Astrocyte (in vitro differentiated cells and primary cell): ENCODE data around the gene MAPRE2. TPM values are rescaled to one million over a fixed set of nuclear protein-coding genes. Genes with fewer than 3 reads are reported as not detected.

Experiments used
- DNase-seq: peaks from one replicate; pipeline ENCODE4 v3.0.0-alpha.2; 2010; ENCODE audit warnings: low read depth
- FAIRE-seq: peaks from 2 replicates; lab custom pipeline; 2011; peaks lifted over from hg19 to GRCh38; lab: Jason Lieb, UNC
- H2AFZ ChIP-seq: 2 replicates; pipeline ENCODE4 v1.6.0; 2012; ENCODE audit warnings: low read depth, low read length, inconsistent platforms
- H3K27ac ChIP-seq: 2 replicates; pipeline ENCODE4 v1.5.1; 2011; ENCODE audit warnings: low read depth, low read length, inconsistent platforms
- H3K27me3 ChIP-seq: 2 replicates; pipeline ENCODE4 v1.6.0; 2011; ENCODE audit warnings: low read length, inconsistent platforms; ENCODE audit not compliant: insufficient read depth
- H3K36me3 ChIP-seq: 2 replicates; pipeline ENCODE4 v1.5.1; 2011; ENCODE audit warnings: low read length, inconsistent platforms; ENCODE audit not compliant: insufficient read depth
- H3K4me1 ChIP-seq: 2 replicates; pipeline ENCODE4 v1.5.1; 2011; ENCODE audit warnings: low read length, inconsistent platforms; ENCODE audit not compliant: insufficient read depth
- H3K4me2 ChIP-seq: 2 replicates; pipeline ENCODE4 v1.6.0; 2012; ENCODE audit warnings: low read length, inconsistent platforms
- H3K4me3 ChIP-seq: 2 replicates; pipeline ENCODE4 v1.5.1; 2011; ENCODE audit warnings: low read depth, mild to moderate bottlenecking, low read length, inconsistent platforms; ENCODE audit not compliant: insufficient read depth
- H3K79me2 ChIP-seq: 2 replicates; pipeline ENCODE4 v1.6.0; 2012; ENCODE audit warnings: mild to moderate bottlenecking, low read length, inconsistent platforms; ENCODE audit not compliant: insufficient read depth
- H3K9ac ChIP-seq: 2 replicates; pipeline ENCODE4 v1.6.0; 2012; ENCODE audit warnings: mild to moderate bottlenecking, low read length, inconsistent platforms
- H3K9me3 ChIP-seq: 2 replicates; pipeline ENCODE4 v1.5.1; 2012; ENCODE audit warnings: low read depth, mild to moderate bottlenecking, low read length, inconsistent platforms; ENCODE audit not compliant: insufficient read depth
- H4K20me1 ChIP-seq: 2 replicates; pipeline ENCODE4 v1.6.0; 2012; ENCODE audit warnings: low read length, inconsistent platforms; ENCODE audit not compliant: insufficient read depth
- H3K27ac Mint-ChIP-seq: one replicate; pipeline ENCODE4 v1.8.0; 2021; ENCODE audit warnings: mild to moderate bottlenecking, mixed read lengths; ENCODE audit not compliant: unreplicated experiment
- H3K27me3 Mint-ChIP-seq: one replicate; pipeline ENCODE4 v1.8.0; 2021; ENCODE audit warnings: low read depth, mixed read lengths; ENCODE audit not compliant: unreplicated experiment
- H3K36me3 Mint-ChIP-seq: one replicate; pipeline ENCODE4 v1.8.0; 2021; ENCODE audit warnings: low read depth, mixed read lengths; ENCODE audit not compliant: unreplicated experiment
- H3K4me1 Mint-ChIP-seq: one replicate; pipeline ENCODE4 v1.8.0; 2021; ENCODE audit warnings: low read depth, mixed read lengths; ENCODE audit not compliant: unreplicated experiment
- H3K4me3 Mint-ChIP-seq: one replicate; pipeline ENCODE4 v1.8.0; 2021; ENCODE audit warnings: mild to moderate bottlenecking, moderate library complexity, mixed read lengths; ENCODE audit not compliant: unreplicated experiment
- H3K9me3 Mint-ChIP-seq: one replicate; pipeline ENCODE4 v1.8.0; 2021; ENCODE audit warnings: mild to moderate bottlenecking, mixed read lengths; ENCODE audit not compliant: unreplicated experiment
- CTCF ChIP-seq: IDR thresholded peaks from 2 replicates; pipeline ENCODE4 v1.5.1; 2011; ENCODE audit warnings: low read depth, mild to moderate bottlenecking, inconsistent platforms, low read length, moderate library complexity; ENCODE audit not compliant: insufficient read depth
- EZH2 ChIP-seq: IDR thresholded peaks from 2 replicates; pipeline ENCODE4 v1.6.1; 2012; ENCODE audit warnings: mild to moderate bottlenecking, low read length, inconsistent platforms; ENCODE audit not compliant: insufficient read depth
- total RNA-seq: library from RNA; stranded (reverse); gene quantifications from 2 replicates; pipeline ENCODE4 v1.2.1, GENCODE V29; 2021

The MAPRE2 gene
- total RNA-seq, 1 donor from 2014 or later = 33.8 TPM

GRCh38 chr18:35186291-35187034, 145.2 kb downstream of the MAPRE2 start:
- Histone ChIP-seq H3K79me2 (no peaks in the 10 kb centered on the region), H3K4me2 (no peak overlapping the region), H3K4me3 (no peak overlapping the region), H3K27me3 (no peaks in the 10 kb centered on the region), H3K27ac (no peak overlapping the region), H3K4me1 (no peaks in the 10 kb centered on the region), H4K20me1 (no peaks in the 10 kb centered on the region), H2AFZ (no peak overlapping the region), H3K9me3 (no peaks in the 10 kb centered on the region), H3K9ac (no peak overlapping the region), H3K36me3 (no peaks in the 10 kb centered on the region)
- H3K4me3 Mint-ChIP-seq = no peak overlapping the region
- H3K36me3 Mint-ChIP-seq = no peaks in the 10 kb centered on the region
- no peaks in the 10 kb centered on the region for H3K9me3 Mint-ChIP-seq
- TF ChIP-seq EZH2 = no peak
- no peak for TF ChIP-seq CTCF
- no peak for DNase-seq
- no peaks in the 10 kb centered on the region for H3K4me1 Mint-ChIP-seq
- FAIRE-seq = no peak
- peaks cover 2% of the 10 kb centered on the region for H3K27me3 Mint-ChIP-seq
- no peak overlapping the region for H3K27ac Mint-ChIP-seq

- H3K27ac ChIP-seq = no peak overlapping the region
- H3K4me1 ChIP-seq = no peaks in the 10 kb centered on the region
- Mint-ChIP-seq H3K27me3 (no peaks in the 10 kb centered on the region), H3K4me1 (no peaks in the 10 kb centered on the region), H3K27ac (no peak overlapping the region), H3K4me3 (no peak overlapping the region), H3K36me3 (no peaks in the 10 kb centered on the region), H3K9me3 (no peaks in the 10 kb centered on the region)
- H3K9ac ChIP-seq = no peak overlapping the region
- no peak overlapping the region for H3K4me3 ChIP-seq
- H2AFZ ChIP-seq = no peak overlapping the region
- no peaks in the 10 kb centered on the region for H3K79me2 ChIP-seq
- H4K20me1 ChIP-seq = no peaks in the 10 kb centered on the region
- FAIRE-seq (no peak), DNase-seq (no peak)
- H3K27me3 ChIP-seq = no peaks in the 10 kb centered on the region
- TF ChIP-seq EZH2 (no peak), CTCF (no peak)
- H3K4me2 ChIP-seq = no peak overlapping the region
- no peaks in the 10 kb centered on the region for H3K9me3 ChIP-seq
- no peaks in the 10 kb centered on the region for H3K36me3 ChIP-seq
Measured at GRCh38 chr18:35189510-35189909, 148.3 kb downstream of the MAPRE2 start.

- Histone ChIP-seq H3K79me2 (no peaks in the 10 kb centered on the region), H3K9me3 (no peaks in the 10 kb centered on the region), H4K20me1 (no peaks in the 10 kb centered on the region), H3K4me3 (no peak overlapping the region), H3K36me3 (no peaks in the 10 kb centered on the region), H3K9ac (no peak overlapping the region), H3K27ac (no peak overlapping the region), H2AFZ (no peak overlapping the region), H3K4me2 (no peak overlapping the region), H3K27me3 (no peaks in the 10 kb centered on the region), H3K4me1 (no peaks in the 10 kb centered on the region)
- Mint-ChIP-seq H3K36me3 (no peaks in the 10 kb centered on the region), H3K4me1 (no peaks in the 10 kb centered on the region), H3K4me3 (no peak overlapping the region), H3K27me3 (no peaks in the 10 kb centered on the region), H3K9me3 (no peaks in the 10 kb centered on the region), H3K27ac (no peak overlapping the region)
- TF ChIP-seq CTCF (no peak), EZH2 (no peak)
- DNase-seq (no peak), FAIRE-seq (no peak)
Measured at GRCh38 chr18:35190948-35191697, 149.9 kb downstream of the MAPRE2 start.
